ENCODE results near the gene PTPRT.

PTPRT gene

GRCh38 chr20:43015566-43015965 lies 174.1 kb downstream of the PTPRT start:
- H3K27ac ChIP-seq, result no peak overlapping the region
- no peaks in the 10 kb centered on the region for H3K36me3 ChIP-seq
- H3K27me3 ChIP-seq, result no peaks in the 10 kb centered on the region
- H3K4me1 ChIP-seq, result no peaks in the 10 kb centered on the region
- intact Hi-C loops (cut with DNase I; ENCODE audit: low total_unique reads), result no loop called here
- no peaks in the 10 kb centered on the region for H3K9me3 ChIP-seq
- DNase-seq, result no peak
- H3K4me3 ChIP-seq, result no peak overlapping the region
- TF ChIP-seq CTCF (IDR thresholded peaks at IDR 0.05), result no peak

GRCh38 chr20:43014206-43014605 lies 175.5 kb downstream of the PTPRT start:
- intact Hi-C loops (cut with DNase I; ENCODE audit: low total_unique reads), result no loop called here
- TF ChIP-seq CTCF (IDR thresholded peaks at IDR 0.05), result no peak
- no peaks in the 10 kb centered on the region for H3K36me3 ChIP-seq
- H3K27me3 ChIP-seq, result no peaks in the 10 kb centered on the region
- no peak overlapping the region for H3K4me3 ChIP-seq
- H3K9me3 ChIP-seq, result no peaks in the 10 kb centered on the region
- no peak for DNase-seq
- no peak overlapping the region for H3K27ac ChIP-seq
- no peaks in the 10 kb centered on the region for H3K4me1 ChIP-seq

- intact Hi-C loops (cut with DNase I; ENCODE audit: low total_unique reads), result no loop called here
- no peak for DNase-seq
- Histone ChIP-seq H3K4me1 (no peaks in the 10 kb centered on the region), H3K36me3 (no peaks in the 10 kb centered on the region), H3K27me3 (no peaks in the 10 kb centered on the region), H3K9me3 (no peaks in the 10 kb centered on the region), H3K4me3 (no peak overlapping the region), H3K27ac (no peak overlapping the region)
- TF ChIP-seq CTCF (IDR thresholded peaks at IDR 0.05), result no peak
Measured at GRCh38 chr20:43011491-43011890, 178.2 kb downstream of the PTPRT start.

- TF ChIP-seq CTCF (IDR thresholded peaks at IDR 0.05), result no peak
Measured at GRCh38 chr20:43009532-43009931, 180.2 kb downstream of the PTPRT start.

GRCh38 chr20:43007525-43007924 lies 182.2 kb downstream of the PTPRT start:
- Histone ChIP-seq H3K4me3 (no peak overlapping the region), H3K4me1 (no peaks in the 10 kb centered on the region), H3K36me3 (no peaks in the 10 kb centered on the region), H3K27ac (no peak overlapping the region), H3K9me3 (no peaks in the 10 kb centered on the region), H3K27me3 (no peaks in the 10 kb centered on the region)
- TF ChIP-seq CTCF (IDR thresholded peaks at IDR 0.05), result no peak
- no peak for DNase-seq
- intact Hi-C loops (cut with DNase I; ENCODE audit: low total_unique reads), result no loop called here

More at GRCh38 chr20:43009532-43009931, 180.2 kb downstream of the PTPRT start:
- DNase-seq, result no peak
- Histone ChIP-seq H3K9me3 (no peaks in the 10 kb centered on the region), H3K4me3 (no peak overlapping the region), H3K36me3 (no peaks in the 10 kb centered on the region), H3K27ac (no peak overlapping the region), H3K27me3 (no peaks in the 10 kb centered on the region), H3K4me1 (no peaks in the 10 kb centered on the region)
- intact Hi-C loops (cut with DNase I; ENCODE audit: low total_unique reads), result no loop called here
